ENCODE data around the gene CYS1.

Gene CYS1

GRCh38 chr2:10067330-10067729 is 12.9 kb downstream of the CYS1 start:
- Histone ChIP-seq H4K20me1 (ENCODE audit: insufficient read depth, low read length) (no peaks in the 10 kb centered on the region), H2AFZ (ENCODE audit: low read length) (no peak overlapping the region)

GRCh38 chr2:10065773-10066055 is 14.5 kb downstream of the CYS1 start:
- Histone ChIP-seq H3K9ac (ENCODE audit: low read length) (no peak overlapping the region), H3F3A (ENCODE audit: insufficient read depth, low read length) (no peaks in the 10 kb centered on the region), H3K4me2 (ENCODE audit: low read length) (no peak overlapping the region), H3K36me3 (ENCODE audit: insufficient read depth, low read length) (no peaks in the 10 kb centered on the region), H3K9me3 (ENCODE audit: low read length) (peaks cover 11% of the 10 kb centered on the region), H3K4me3 (ENCODE audit: low read depth, low read length, poor library complexity, severe bottlenecking) (no peak overlapping the region), H3K9me2 (ENCODE audit: low read depth, low read length) (no peaks in the 10 kb centered on the region), H3K27ac (ENCODE audit: low read depth, low read length, poor library complexity, severe bottlenecking) (no peak overlapping the region), H3K4me1 (ENCODE audit: insufficient read depth, low read length, severe bottlenecking) (no peaks in the 10 kb centered on the region), H2AFZ (ENCODE audit: low read length) (no peak overlapping the region), H3K79me2 (ENCODE audit: insufficient read depth, low read length) (no peaks in the 10 kb centered on the region), H3K27me3 (ENCODE audit: insufficient read depth, low read length) (peaks cover 13% of the 10 kb centered on the region; the same call in 1 of the 2 replicates), H4K20me1 (ENCODE audit: insufficient read depth, low read length) (no peaks in the 10 kb centered on the region)
- no peak for TF ChIP-seq EZH2 (IDR thresholded peaks at IDR 0.05; ENCODE audit: borderline replicate concordance, low read length)
- no peak for TF ChIP-seq CTCF (IDR thresholded peaks at IDR 0.05; ENCODE audit: low read length)

More at GRCh38 chr2:10067330-10067729, 12.9 kb downstream of the CYS1 start:
- H3K9ac ChIP-seq (ENCODE audit: low read length): no peak overlapping the region
- H3F3A ChIP-seq (ENCODE audit: insufficient read depth, low read length): no peaks in the 10 kb centered on the region
- no peaks in the 10 kb centered on the region for H3K36me3 ChIP-seq (ENCODE audit: insufficient read depth, low read length)
- H3K79me2 ChIP-seq (ENCODE audit: insufficient read depth, low read length): no peaks in the 10 kb centered on the region
- H3K27me3 ChIP-seq (ENCODE audit: insufficient read depth, low read length): peaks cover 13% of the 10 kb centered on the region; the same call in 1 of the 2 replicates
- H3K4me3 ChIP-seq (ENCODE audit: low read depth, low read length, poor library complexity, severe bottlenecking): no peak overlapping the region
- H3K4me1 ChIP-seq (ENCODE audit: insufficient read depth, low read length, severe bottlenecking): no peaks in the 10 kb centered on the region
- no peaks in the 10 kb centered on the region for H3K9me2 ChIP-seq (ENCODE audit: low read depth, low read length)
- TF ChIP-seq CTCF (IDR thresholded peaks at IDR 0.05; ENCODE audit: low read length) (no peak), EZH2 (IDR thresholded peaks at IDR 0.05; ENCODE audit: borderline replicate concordance, low read length) (no peak)
- H3K27ac ChIP-seq (ENCODE audit: low read depth, low read length, poor library complexity, severe bottlenecking): no peak overlapping the region
- no peak overlapping the region for H3K4me2 ChIP-seq (ENCODE audit: low read length)
- H3K9me3 ChIP-seq (ENCODE audit: low read length): peaks cover 11% of the 10 kb centered on the region

GRCh38 chr2:10064932-10065772 is 15.1 kb downstream of the CYS1 start:
- Histone ChIP-seq H3K9ac (ENCODE audit: low read length) (no peak overlapping the region), H3K4me2 (ENCODE audit: low read length) (no peak overlapping the region), H3K9me3 (ENCODE audit: low read length) (peaks cover 11% of the 10 kb centered on the region), H2AFZ (ENCODE audit: low read length) (no peak overlapping the region), H4K20me1 (ENCODE audit: insufficient read depth, low read length) (no peaks in the 10 kb centered on the region), H3K4me3 (ENCODE audit: low read depth, low read length, poor library complexity, severe bottlenecking) (no peak overlapping the region), H3K4me1 (ENCODE audit: insufficient read depth, low read length, severe bottlenecking) (no peaks in the 10 kb centered on the region), H3K36me3 (ENCODE audit: insufficient read depth, low read length) (no peaks in the 10 kb centered on the region), H3K27me3 (ENCODE audit: insufficient read depth, low read length) (peaks cover 13% of the 10 kb centered on the region; the same call in 1 of the 2 replicates), H3K79me2 (ENCODE audit: insufficient read depth, low read length) (no peaks in the 10 kb centered on the region), H3K9me2 (ENCODE audit: low read depth, low read length) (no peaks in the 10 kb centered on the region), H3F3A (ENCODE audit: insufficient read depth, low read length) (no peaks in the 10 kb centered on the region), H3K27ac (ENCODE audit: low read depth, low read length, poor library complexity, severe bottlenecking) (no peak overlapping the region)
- TF ChIP-seq EZH2 (IDR thresholded peaks at IDR 0.05; ENCODE audit: borderline replicate concordance, low read length) (no peak), CTCF (IDR thresholded peaks at IDR 0.05; ENCODE audit: low read length) (no peak)

Measured in OCI-LY1 (cell line).